Cerebellar cortex (tissue), 1 donor: ENCODE data around the gene CABP4.

Experiments used
- DNase-seq: peaks from one replicate; pipeline ENCODE4 v3.0.0-alpha.2; 2015; ENCODE audit warnings: low spot score

CABP4 gene

DNA sequence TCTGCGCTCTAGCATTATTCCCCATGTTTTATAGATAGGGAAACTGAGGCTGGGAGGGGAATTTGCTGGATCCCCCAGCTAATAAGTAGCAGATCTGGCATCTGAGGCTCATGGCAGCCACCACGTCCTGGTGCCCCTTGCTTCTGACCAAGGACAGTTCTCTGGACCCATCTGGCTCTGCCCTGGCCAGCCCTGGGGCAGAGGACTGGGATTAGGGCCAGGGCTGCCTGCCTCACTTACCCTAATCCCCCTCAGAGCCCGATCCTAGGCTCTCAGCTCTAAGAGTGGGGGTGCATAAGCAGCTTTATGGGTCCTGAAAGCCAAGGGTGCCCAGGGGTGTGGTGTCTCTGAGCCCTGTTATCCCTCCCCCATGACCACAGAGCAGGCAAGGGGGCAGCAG is at the start of gene CABP4:
CABP4 (plus strand) TSS at position 301 of the 400 bp plus-strand sequence; CDS start at position 371, 70 bp downstream.
- DNase-seq, result no peak

- DNase-seq, result no peak
Measured at GRCh38 chr11:67405688-67406339, 49.3 kb upstream of the CABP4 start.

GRCh38 chr11:67406420-67406968 is 48.7 kb upstream of the CABP4 start:
- DNase-seq, result no peak

DNA sequence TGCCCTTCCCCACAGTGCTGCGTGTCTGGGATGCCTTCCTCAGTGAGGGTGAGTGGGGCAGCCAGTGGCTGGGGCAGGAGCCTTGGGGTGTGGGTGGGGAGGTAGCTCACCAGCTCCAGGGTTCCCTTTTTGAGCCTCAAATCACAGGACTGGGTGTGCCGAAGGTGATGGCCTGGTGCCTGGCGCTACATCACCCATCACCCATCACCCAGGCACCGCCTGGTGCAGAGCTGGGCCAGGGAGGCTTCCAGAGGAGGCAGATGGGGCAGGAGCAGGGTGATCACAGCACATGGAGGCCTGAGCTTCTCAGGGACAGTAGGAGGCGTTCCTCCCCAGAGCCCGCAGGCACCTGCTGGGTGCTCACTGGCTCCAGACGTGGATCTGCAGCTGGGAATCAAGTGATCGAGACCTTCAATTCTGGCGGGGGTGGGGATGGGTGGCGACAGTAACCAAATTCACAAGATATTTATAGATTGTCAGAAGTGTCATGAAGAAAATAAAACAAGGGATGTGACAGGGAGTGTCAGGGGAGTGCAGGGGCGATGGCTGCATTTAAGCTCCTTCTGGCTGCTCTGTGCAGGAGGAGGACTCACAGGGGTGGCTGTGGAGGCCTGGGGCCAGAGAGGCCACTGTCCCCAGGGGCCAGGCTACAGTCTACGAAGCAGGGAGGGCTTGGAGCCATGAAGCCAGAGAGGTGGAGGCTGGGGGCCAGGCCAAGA is 48.0 kb upstream of the CABP4 start:
- DNase-seq, result no peak

DNA sequence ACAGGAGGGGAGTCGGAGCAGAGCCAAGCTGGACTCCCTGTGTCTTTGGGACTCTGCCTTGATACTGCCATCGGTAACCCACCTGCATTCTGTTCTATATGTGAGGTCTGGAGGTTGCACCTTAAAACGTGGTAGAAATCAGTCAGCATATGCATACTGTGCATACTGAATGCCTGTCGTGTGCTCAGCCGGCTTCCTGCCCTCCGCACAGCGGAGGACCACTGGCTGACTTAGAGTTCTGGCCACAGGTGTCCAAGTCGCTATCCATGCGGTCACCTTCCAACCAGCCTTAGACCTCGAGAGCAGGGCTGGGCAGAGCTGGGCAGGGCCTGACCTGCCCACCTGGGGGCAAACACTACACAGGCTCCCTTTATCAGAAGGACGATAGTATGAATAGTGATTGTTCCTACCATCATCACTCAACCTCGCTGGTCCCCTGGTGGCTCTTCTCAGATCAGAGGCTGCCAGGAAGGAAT is 47.4 kb upstream of the CABP4 start:
- no peak for DNase-seq

GRCh38 chr11:67408437-67409200 is 46.5 kb upstream of the CABP4 start:
- DNase-seq, result no peak

DNA sequence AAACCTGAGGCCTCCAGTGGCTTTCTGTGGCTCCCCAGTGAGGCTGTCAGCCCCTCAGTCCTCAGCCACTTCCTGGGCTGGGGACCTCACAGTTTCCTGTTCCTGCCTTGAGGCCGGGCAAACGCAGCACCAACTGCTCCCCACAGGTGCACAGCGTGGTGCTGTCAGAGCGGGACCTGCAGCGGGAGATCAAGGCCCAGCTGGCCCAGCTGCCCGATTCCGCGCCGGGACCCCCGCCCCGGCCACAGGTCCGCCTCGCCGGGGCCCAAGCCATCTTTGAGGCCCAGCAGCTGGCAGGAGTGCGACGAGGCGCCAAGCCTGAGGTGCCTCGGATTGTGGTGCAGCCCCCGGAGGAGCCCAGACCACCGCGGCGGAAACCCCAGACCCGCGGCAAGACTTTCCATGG is 45.9 kb upstream of the CABP4 start:
- no peak for DNase-seq

- DNase-seq, result no peak
Measured at GRCh38 chr11:67409781-67410368, 45.3 kb upstream of the CABP4 start.

DNA sequence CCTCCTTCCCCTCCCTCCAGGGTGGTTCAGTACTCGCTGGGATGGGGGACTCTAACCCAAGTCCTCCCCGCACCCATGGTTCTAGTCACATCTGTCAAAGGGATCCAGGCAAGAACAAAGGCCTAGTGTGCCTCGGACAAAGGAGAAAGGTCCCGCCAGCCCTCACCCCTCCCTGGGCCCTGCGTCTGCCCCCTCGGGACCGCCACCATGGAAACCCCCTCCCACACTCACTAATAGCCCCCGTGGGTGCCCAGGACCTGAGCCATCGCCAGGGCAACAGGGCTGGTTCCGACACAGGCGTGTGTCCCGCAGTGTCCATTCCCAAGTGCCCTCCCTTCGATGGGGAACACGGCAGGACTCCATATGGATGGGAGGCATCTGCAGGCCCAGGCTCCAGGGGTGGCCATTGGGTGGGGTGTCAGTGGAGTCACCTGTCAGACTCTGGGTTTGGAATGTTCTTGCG is 44.8 kb upstream of the CABP4 start:
- no peak for DNase-seq

- DNase-seq, result no peak
Measured at GRCh38 chr11:67410984-67411784, 44.0 kb upstream of the CABP4 start.

DNA sequence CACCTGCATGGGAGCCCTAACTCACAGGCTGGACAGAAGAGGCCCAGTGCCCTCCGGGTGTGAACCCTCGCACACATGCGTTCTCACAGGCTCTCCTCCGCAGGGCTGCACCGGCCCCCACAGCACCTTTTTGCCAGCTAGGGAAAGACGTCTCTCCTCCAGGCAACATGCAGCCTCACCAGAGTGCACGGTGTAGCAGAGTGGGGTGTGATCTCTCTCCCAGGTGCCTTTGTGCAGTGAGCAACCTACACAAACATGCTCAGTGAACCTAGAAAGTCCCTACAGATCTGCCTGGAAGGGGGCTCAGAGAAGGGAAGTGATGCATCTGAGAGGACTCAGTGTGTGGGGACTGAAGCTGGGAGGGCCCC is 43.4 kb upstream of the CABP4 start:
- DNase-seq, result no peak

- DNase-seq, result no peak
Measured at GRCh38 chr11:67412495-67413179, 42.5 kb upstream of the CABP4 start.

DNA sequence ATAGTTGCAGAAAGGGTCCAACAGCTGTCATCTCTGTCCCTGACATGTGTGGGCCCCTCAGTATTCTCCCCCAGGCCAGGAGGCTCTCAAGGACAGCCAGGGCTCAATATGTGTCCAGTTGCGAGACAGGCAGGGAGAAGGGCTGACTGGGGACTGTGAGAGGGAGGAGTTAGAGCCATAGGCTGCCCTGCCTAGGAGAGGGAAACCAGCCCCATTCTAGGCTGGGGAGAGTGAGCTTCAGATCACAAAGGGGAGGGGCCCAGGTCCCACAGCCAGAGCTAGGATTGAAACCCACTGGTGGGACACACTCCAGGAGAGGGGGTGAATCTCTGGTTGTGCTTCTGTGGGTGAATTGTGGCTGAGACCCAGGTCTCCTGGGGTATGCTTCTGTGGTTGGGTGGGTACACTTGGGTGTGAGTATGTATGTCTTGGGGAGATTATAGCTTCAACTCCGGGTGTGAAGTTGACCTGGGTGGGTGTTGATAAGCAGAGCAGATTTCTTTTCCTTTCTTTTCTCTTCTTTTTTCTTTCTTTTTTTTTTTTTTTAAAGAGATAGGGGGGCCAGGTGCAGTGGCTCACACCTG is 41.8 kb upstream of the CABP4 start:
- DNase-seq, result no peak

DNA sequence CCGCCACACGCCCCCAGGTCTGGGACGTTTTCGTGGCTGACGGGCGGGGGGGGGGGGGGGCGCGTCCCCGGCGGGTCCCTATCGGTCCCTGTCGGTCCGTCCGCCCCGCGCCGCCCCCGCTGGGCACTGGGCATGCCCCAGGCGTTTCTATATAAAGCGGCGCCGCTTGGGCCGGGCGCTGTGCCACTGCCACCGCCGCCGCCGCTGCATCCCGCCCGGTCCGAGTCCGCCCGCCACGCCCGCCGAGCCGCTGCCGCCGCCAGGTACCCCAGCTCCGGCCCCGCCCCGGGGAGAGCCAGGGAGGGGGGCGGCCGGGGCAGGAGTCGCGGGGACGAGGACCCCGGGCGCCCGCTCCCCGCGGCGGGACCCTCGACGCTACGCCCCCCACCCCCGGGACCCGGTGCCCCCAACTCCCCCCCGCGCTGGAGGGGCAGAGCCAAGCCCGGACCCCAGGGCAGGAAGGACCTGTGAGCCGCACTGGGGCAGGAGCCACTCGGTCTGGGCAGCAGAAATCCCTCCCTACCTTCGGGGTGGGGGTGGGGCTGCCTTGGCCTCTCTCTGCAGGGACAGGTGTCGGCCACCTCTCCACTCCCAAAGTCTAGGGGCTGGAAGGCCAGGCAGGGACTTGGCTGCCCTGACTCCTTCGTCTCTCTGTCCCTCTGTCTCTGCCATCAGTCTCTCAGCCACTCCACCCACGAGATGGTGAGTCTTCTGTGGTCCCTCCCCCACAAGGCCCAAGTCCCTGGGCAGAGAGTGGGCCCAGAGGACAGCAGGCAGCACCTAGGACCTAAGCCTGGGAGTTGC is 39.5 kb upstream of the CABP4 start, which contains the start of gene CARNS1:
CARNS1 (plus strand) TSS at position 178 of the 804 bp plus-strand sequence; CDS start at position 700, 522 bp downstream.
- no peak for DNase-seq

DNA sequence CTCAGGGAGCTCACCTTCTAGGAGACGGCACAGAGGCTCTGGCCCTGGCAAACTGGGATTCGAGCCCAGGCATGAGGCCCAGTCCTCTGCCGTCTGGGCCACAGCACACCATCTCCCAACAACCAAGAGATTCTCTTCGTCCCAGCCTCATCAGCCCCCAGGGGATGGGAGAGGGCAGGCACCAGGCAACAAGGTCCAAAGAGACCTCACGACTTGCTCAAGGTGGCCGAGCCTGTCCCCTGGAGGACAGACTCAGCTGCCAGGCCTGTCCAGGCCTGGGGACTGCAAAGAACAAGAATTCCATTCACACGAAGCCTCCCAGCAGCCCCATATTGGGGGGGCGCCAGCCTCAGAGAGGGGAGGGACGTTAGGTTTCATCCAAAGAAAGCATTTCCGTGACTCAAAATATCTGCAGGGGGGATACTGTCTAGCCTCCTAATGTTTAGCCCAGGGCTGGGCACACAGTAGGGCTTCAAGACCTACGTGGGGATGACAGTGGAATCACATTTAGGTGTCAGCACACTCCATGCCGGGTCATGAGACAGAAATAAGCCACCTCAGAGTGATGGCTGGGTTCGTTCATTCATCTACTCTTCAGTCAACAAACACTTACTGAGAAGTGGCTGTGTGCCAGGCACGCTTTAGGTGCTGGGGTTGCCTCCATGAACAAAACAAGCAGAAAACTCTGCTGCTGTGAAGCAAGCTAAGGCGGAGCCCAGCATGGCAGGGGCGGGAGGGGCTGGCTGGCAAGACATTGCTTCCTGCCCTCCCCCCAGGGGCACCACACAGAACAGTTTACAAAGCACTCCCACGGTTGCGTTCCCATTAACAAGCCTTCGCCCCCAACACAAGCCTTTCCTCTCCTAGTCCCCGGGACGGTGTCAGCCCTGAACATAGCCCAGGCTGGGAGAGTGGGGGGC is 38.5 kb upstream of the CABP4 start:
- DNase-seq, result no peak

GRCh38 chr11:67417425-67417824 is 37.7 kb upstream of the CABP4 start:
- no peak for DNase-seq

DNA sequence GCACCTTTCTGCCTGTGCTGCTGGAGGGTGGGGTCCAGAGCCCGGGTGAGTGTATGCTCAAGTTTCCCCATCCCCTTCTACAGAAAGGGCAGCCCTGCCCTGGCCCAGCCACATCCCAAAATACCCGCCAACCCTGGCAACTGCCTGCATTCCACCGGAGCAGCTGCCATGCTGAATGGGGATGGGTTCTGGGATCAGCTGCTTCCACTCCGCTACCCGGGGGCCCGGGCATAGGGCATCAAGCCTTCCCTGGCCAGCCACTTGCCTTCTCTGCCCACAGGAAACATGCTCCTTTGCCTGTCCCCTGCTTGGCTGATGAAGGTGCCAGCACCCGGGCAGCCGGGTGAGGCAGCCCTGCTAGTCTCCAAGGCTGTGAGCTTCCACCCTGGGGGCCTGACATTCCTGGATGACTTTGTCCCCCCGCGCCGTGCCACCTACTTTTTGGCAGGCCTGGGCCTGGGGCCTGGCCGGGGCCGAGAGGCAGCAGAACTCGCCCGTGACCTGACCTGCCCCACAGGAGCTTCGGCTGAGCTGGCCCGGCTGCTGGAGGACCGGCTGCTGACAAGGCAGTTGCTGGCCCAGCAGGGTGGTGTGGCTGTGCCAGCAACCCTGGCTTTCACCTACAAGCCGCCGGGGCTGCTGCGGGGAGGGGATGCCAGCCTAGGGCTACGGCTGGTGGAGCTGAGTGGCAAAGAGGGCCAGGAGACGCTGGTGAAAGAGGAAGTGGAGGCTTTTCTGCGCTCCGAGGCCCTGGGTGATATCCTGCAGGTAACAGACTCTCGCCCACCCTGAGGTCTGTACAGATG is 36.5 kb upstream of the CABP4 start:
- DNase-seq, result peak; percentile 79
